Stimulated activated CD4-positive, alpha-beta T cell treated with anti-CD3 and anti-CD28 coated beads, Interleukin-1b, Interleukin-23, amount 100 ng/mL, for 24 hours (primary cell): ENCODE measurements around the gene ANGPTL1.
"Not testable (repeated sequence)": the region's sequence is repeated elsewhere in the genome, so short reads cannot be mapped to it uniquely, and the experiment has no call there.

Experiments
- DNase-seq, 4 experiments: peaks; one replicate each; pipeline ENCODE4 v3.0.0-alpha.2; 2020; ENCODE audit warnings: low read depth in 4 of 4, low spot score in 1 of 4

The ANGPTL1 gene

GRCh38 chr1:178868706-178869105 is 2.2 kb downstream of the ANGPTL1 start:
- DNase-seq = no peak

- no peak for DNase-seq
Measured at GRCh38 chr1:178867670-178868069, 3.2 kb downstream of the ANGPTL1 start.

GRCh38 chr1:178864326-178864725 is 6.6 kb downstream of the ANGPTL1 start:
- no peak for DNase-seq

- DNase-seq = no peak
Measured at GRCh38 chr1:178862864-178863263, 8.0 kb downstream of the ANGPTL1 start.

- DNase-seq = no peak
Measured at GRCh38 chr1:178862416-178862815, 8.5 kb downstream of the ANGPTL1 start.

- no peak for DNase-seq
Measured at GRCh38 chr1:178857126-178857525, 13.8 kb downstream of the ANGPTL1 start.

- DNase-seq = no peak
Measured at GRCh38 chr1:178849918-178850317, 21.0 kb downstream of the ANGPTL1 start.

- DNase-seq = not testable (repeated sequence)
Measured at GRCh38 chr1:178847919-178848318, 23.0 kb downstream of the ANGPTL1 start.

GRCh38 chr1:178847396-178847849 is 23.5 kb downstream of the ANGPTL1 start:
- DNase-seq = no peak

GRCh38 chr1:178846306-178846705 is 24.6 kb downstream of the ANGPTL1 start:
- DNase-seq = no peak

- DNase-seq = no peak
Measured at GRCh38 chr1:178844436-178844835, 26.4 kb downstream of the ANGPTL1 start.

- no peak for DNase-seq
Measured at GRCh38 chr1:178825167-178825566, 45.7 kb downstream of the ANGPTL1 start.

GRCh38 chr1:178821134-178821866 is 49.6 kb downstream of the ANGPTL1 start:
- no peak for DNase-seq

GRCh38 chr1:178819123-178819522 is 51.8 kb downstream of the ANGPTL1 start:
- no peak for DNase-seq

- DNase-seq = no peak
Measured at GRCh38 chr1:178818416-178818815, 52.5 kb downstream of the ANGPTL1 start.

GRCh38 chr1:178810585-178810984 is 60.3 kb downstream of the ANGPTL1 start:
- no peak for DNase-seq

GRCh38 chr1:178808529-178808928 is 62.3 kb downstream of the ANGPTL1 start:
- no peak for DNase-seq

- DNase-seq = no peak
Measured at GRCh38 chr1:178806665-178807300, 64.1 kb downstream of the ANGPTL1 start.

- no peak for DNase-seq
Measured at GRCh38 chr1:178802873-178803272, 68.0 kb downstream of the ANGPTL1 start.
